Dedifferentiated amniotic fluid mesenchymal stem cell (primary cell): ENCODE measurements around the gene PLGLB2.
"Not testable (repeated sequence)": the region's sequence is repeated elsewhere in the genome, so short reads cannot be mapped to it uniquely, and the experiment has no call there.

Experiments used
- DNase-seq: peaks from one replicate; pipeline ENCODE4 v3.0.0-alpha.2; 2016; ENCODE audit errors: extremely low spot score

The PLGLB2 gene

GRCh38 chr2:87747791-87748190 is at the start of gene PLGLB2:
PLGLB2 (plus strand) TSS chr2:87748087; CDS start chr2:87748154, 67 bp downstream.
- peak; percentile 7 for DNase-seq

GRCh38 chr2:87704572-87705323 is 43.1 kb upstream of the PLGLB2 start:
- DNase-seq = not testable (repeated sequence)

- not testable (repeated sequence) for DNase-seq
Measured at GRCh38 chr2:87708368-87708767, 39.5 kb upstream of the PLGLB2 start.

- DNase-seq = not testable (repeated sequence)
Measured at GRCh38 chr2:87727940-87728599, 19.8 kb upstream of the PLGLB2 start.

GRCh38 chr2:87740928-87741327 is 7.0 kb upstream of the PLGLB2 start:
- DNase-seq = not testable (repeated sequence)

- not testable (repeated sequence) for DNase-seq
Measured at GRCh38 chr2:87742393-87743108, 5.3 kb upstream of the PLGLB2 start.

GRCh38 chr2:87743638-87744037 is 4.2 kb upstream of the PLGLB2 start:
- DNase-seq = not testable (repeated sequence)

GRCh38 chr2:87745353-87745951 is 2.4 kb upstream of the PLGLB2 start:
- DNase-seq = peak; percentile 11

GRCh38 chr2:87748524-87748923 is 637 bp downstream of the PLGLB2 start:
- not testable (repeated sequence) for DNase-seq

GRCh38 chr2:87750560-87750959 is 2.7 kb downstream of the PLGLB2 start:
- DNase-seq = not testable (repeated sequence)

GRCh38 chr2:87754759-87755158 is 6.9 kb downstream of the PLGLB2 start:
- DNase-seq = not testable (repeated sequence)
